ENCODE results near the gene OSCP1. TPM values are rescaled to one million over a fixed set of nuclear protein-coding genes. Genes with fewer than 3 reads are reported as not detected.

Gene OSCP1
- total RNA-seq, 1 experiment from 2014 or later: 3.8 TPM

DNA sequence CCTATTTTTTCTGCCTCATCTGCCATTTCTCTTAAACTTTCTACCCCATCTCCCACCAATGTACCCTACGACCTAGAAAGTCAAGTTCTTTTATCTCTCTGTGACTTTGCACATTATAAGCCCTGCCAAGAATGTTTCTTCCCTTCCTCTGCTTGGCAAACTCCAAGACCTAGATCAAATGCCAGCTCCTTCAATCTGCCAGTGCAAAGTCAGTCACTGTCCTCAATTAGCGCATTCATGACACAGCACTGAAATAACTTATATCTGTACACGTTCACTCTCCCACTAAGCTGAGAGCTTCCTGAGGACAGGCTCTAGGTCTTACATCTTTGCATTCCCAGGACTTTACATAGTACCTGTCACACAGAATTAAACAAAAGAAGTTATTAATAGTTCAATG is 31.1 kb downstream of the OSCP1 start:
- no peak for DNase-seq
- Histone ChIP-seq H3K79me2 (ENCODE audit: low read length) (no peaks in the 10 kb centered on the region), H3F3A (ENCODE audit: low read length, unreplicated experiment) (no peaks in the 10 kb centered on the region), H3K9me3 (ENCODE audit: low read length) (no peaks in the 10 kb centered on the region), H3K27me3 (ENCODE audit: low read length) (no peaks in the 10 kb centered on the region), H3K4me2 (ENCODE audit: low read length) (no peak overlapping the region), H3K27ac (ENCODE audit: low read length) (no peak overlapping the region), H3K4me3 (ENCODE audit: low read length) (no peak overlapping the region), H3K4me1 (ENCODE audit: insufficient read depth, low read length) (peaks cover 14% of the 10 kb centered on the region), H3K36me3 (ENCODE audit: low read depth, low read length) (no peaks in the 10 kb centered on the region), H3K9ac (ENCODE audit: low read length) (no peak overlapping the region), H2AFZ (ENCODE audit: low read length) (no peak overlapping the region), H3K9me2 (replicated peaks; ENCODE audit: low read length) (no peaks in the 10 kb centered on the region), H4K20me1 (ENCODE audit: low read length) (no peaks in the 10 kb centered on the region)
- CTCF ChIA-PET: interaction anchor here (0.6 kb wide), 1 partner anchor 22 kb away, joined by 4 read pairs; no protein-coding TSS in a partner anchor
- TF ChIP-seq EZH2phosphoT487 (IDR thresholded peaks at IDR 0.05; ENCODE audit: borderline replicate concordance, low read length): no peak
- no peak for TF ChIP-seq EZH2 (IDR thresholded peaks at IDR 0.05; ENCODE audit: low read length, unreplicated experiment)
- no peak for TF ChIP-seq CTCF (conservative IDR thresholded peaks at IDR 0.05; ENCODE audit: low read depth, low read length)
- intact Hi-C loops (cut with micrococcal nuclease): no loop called here
- POLR2A ChIA-PET (ENCODE audit: unreplicated experiment): no interaction called here
- BruUV-seq (replicated peaks): no TSS peak
- ATAC-seq: no peak

DNA sequence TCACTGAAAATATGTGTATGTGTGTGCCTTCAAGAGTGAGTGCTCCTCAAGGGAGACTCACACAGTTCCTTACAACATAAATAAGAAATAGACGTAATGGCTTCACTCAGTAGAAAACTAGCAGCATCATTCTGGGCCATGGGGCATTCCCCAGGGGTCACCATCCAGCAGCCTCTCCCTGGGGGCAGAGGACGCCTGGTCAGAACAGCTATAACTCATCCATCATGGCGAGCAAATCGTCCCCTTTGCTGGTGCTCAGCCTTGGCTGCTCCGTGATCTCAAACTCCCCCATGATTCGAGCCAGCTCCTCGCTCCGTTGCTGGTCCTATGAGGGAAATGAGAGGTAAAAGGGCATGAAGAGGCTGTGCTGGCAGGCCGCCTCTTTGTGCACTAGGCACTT is 32.3 kb downstream of the OSCP1 start:
- intact Hi-C loops (cut with micrococcal nuclease): no loop called here
- Histone ChIP-seq H3F3A (ENCODE audit: low read length, unreplicated experiment) (no peaks in the 10 kb centered on the region), H3K9ac (ENCODE audit: low read length) (no peak overlapping the region), H3K79me2 (ENCODE audit: low read length) (no peaks in the 10 kb centered on the region), H3K4me2 (ENCODE audit: low read length) (no peak overlapping the region), H2AFZ (ENCODE audit: low read length) (no peak overlapping the region), H3K4me3 (ENCODE audit: low read length) (no peak overlapping the region), H3K27me3 (ENCODE audit: low read length) (no peaks in the 10 kb centered on the region), H3K27ac (ENCODE audit: low read length) (no peak overlapping the region), H3K36me3 (ENCODE audit: low read depth, low read length) (no peaks in the 10 kb centered on the region), H3K4me1 (ENCODE audit: insufficient read depth, low read length) (peaks cover 14% of the 10 kb centered on the region), H3K9me3 (ENCODE audit: low read length) (no peaks in the 10 kb centered on the region), H4K20me1 (ENCODE audit: low read length) (no peaks in the 10 kb centered on the region), H3K9me2 (replicated peaks; ENCODE audit: low read length) (no peaks in the 10 kb centered on the region)
- CTCF ChIA-PET: no interaction called here
- ATAC-seq (no peak), DNase-seq (no peak)
- BruUV-seq (replicated peaks): no TSS peak
- POLR2A ChIA-PET (ENCODE audit: unreplicated experiment): no interaction called here
- no peak for TF ChIP-seq CTCF (conservative IDR thresholded peaks at IDR 0.05; ENCODE audit: low read depth, low read length)
- TF ChIP-seq EZH2 (IDR thresholded peaks at IDR 0.05; ENCODE audit: low read length, unreplicated experiment): no peak
- no peak for TF ChIP-seq EZH2phosphoT487 (IDR thresholded peaks at IDR 0.05; ENCODE audit: borderline replicate concordance, low read length)

DNA sequence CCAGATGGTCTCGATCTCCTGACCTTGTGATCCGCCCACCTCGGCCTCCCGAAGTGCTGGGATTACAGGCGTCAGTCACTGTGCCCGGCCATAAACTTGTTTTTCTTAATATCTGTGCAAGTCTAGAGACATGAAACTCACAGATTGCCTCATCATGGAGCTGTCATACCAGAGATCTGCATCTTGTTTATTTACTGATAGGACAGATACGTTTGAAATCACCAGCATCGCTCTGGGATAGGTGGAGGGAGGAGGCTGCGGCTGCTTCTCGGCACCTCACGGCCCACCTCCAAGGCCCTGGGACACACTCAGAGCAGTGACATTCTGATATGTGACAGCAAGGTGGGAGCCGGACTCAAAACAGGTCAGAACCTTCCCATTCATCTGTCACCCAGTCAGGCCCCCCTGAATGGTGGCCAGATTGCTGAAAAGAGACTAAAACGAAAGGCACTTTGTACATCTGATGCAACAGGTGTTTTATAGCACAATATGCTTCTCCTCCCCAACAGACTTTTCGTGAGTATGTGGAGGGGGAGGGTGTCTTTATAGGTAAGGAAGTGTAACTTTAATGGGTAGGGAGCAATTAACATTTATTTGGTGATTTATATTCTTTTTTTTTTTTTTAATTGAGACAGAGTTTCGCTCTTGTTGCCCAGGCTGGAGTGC is 34.5 kb downstream of the OSCP1 start:
- Histone ChIP-seq H3K9ac (ENCODE audit: low read length) (no peak overlapping the region), H3F3A (ENCODE audit: low read length, unreplicated experiment) (no peaks in the 10 kb centered on the region), H3K79me2 (ENCODE audit: low read length) (no peaks in the 10 kb centered on the region), H3K4me3 (ENCODE audit: low read length) (no peak overlapping the region), H2AFZ (ENCODE audit: low read length) (no peak overlapping the region), H3K4me2 (ENCODE audit: low read length) (no peak overlapping the region), H3K9me3 (ENCODE audit: low read length) (no peaks in the 10 kb centered on the region), H3K36me3 (ENCODE audit: low read depth, low read length) (no peaks in the 10 kb centered on the region), H4K20me1 (ENCODE audit: low read length) (no peaks in the 10 kb centered on the region), H3K4me1 (ENCODE audit: insufficient read depth, low read length) (peaks cover 14% of the 10 kb centered on the region), H3K9me2 (replicated peaks; ENCODE audit: low read length) (no peaks in the 10 kb centered on the region), H3K27me3 (ENCODE audit: low read length) (no peaks in the 10 kb centered on the region), H3K27ac (ENCODE audit: low read length) (no peak overlapping the region)
- ChIA-PET POLR2A (ENCODE audit: unreplicated experiment) (no interaction called here), CTCF (no interaction called here)
- no TSS peak for BruUV-seq (replicated peaks)
- intact Hi-C loops (cut with micrococcal nuclease): no loop called here
- DNase-seq (no peak), ATAC-seq (no peak)
- no peak for TF ChIP-seq EZH2 (IDR thresholded peaks at IDR 0.05; ENCODE audit: low read length, unreplicated experiment)
- TF ChIP-seq CTCF (conservative IDR thresholded peaks at IDR 0.05; ENCODE audit: low read depth, low read length): no peak
- TF ChIP-seq EZH2phosphoT487 (IDR thresholded peaks at IDR 0.05; ENCODE audit: borderline replicate concordance, low read length): no peak

All from PC-3 (cell line).